ENCODE data around the gene PACSIN2. TPM values are rescaled to one million over a fixed set of nuclear protein-coding genes. Genes with fewer than 3 reads are reported as not detected.
"Not testable (repeated sequence)": the region's sequence is repeated elsewhere in the genome, so short reads cannot be mapped to it uniquely, and the experiment has no call there.

The PACSIN2 gene
- total RNA-seq, 1 donor from 2014 or later = 46.2 TPM

GRCh38 chr22:42938976-42939375, 76.0 kb downstream of the PACSIN2 start:
- no peak for TF ChIP-seq POLR2A (IDR thresholded peaks at IDR 0.05)
- peak in 1 of 2 donors; percentile 52 for TF ChIP-seq POLR2AphosphoS5 (IDR thresholded peaks at IDR 0.05; ENCODE audit: insufficient read depth in 1 of 2, low read depth in 1 of 2)
- Histone ChIP-seq H3K4me1 (peaks cover 84% of the 10 kb centered on the region), H3K36me3 (no peaks in the 10 kb centered on the region), H3K27me3 (no peaks in the 10 kb centered on the region), H3K27ac (peak overlapping the region; percentile 63), H3K4me3 (no peak overlapping the region), H3K9me3 (no peaks in the 10 kb centered on the region)
- intact Hi-C loops (cut with DNase I) = loop anchor here (10.0 kb wide), 1 partner anchor 56 kb away; no protein-coding TSS in a partner anchor
- DNase-seq (ENCODE audit: extremely low spot score in 2 of 2) = no peak

GRCh38 chr22:42938449-42938848, 76.5 kb downstream of the PACSIN2 start:
- Histone ChIP-seq H3K27me3 (no peaks in the 10 kb centered on the region), H3K9me3 (no peaks in the 10 kb centered on the region), H3K4me1 (peaks cover 84% of the 10 kb centered on the region), H3K27ac (peak overlapping the region; percentile 63), H3K36me3 (no peaks in the 10 kb centered on the region), H3K4me3 (no peak overlapping the region)
- no peak for DNase-seq (ENCODE audit: extremely low spot score in 2 of 2)
- intact Hi-C loops (cut with DNase I) = loop anchor here (10.0 kb wide), 1 partner anchor 56 kb away; no protein-coding TSS in a partner anchor
- no peak for TF ChIP-seq POLR2A (IDR thresholded peaks at IDR 0.05)
- TF ChIP-seq CTCF (IDR thresholded peaks at IDR 0.05) = no peak
- TF ChIP-seq POLR2AphosphoS5 (IDR thresholded peaks at IDR 0.05; ENCODE audit: insufficient read depth in 1 of 2, low read depth in 1 of 2) = no peak

- Histone ChIP-seq H3K9me3 (no peaks in the 10 kb centered on the region), H3K4me1 (peaks cover 85% of the 10 kb centered on the region), H3K4me3 (no peak overlapping the region), H3K36me3 (no peaks in the 10 kb centered on the region), H3K27ac (peak overlapping the region; percentile 63), H3K27me3 (no peaks in the 10 kb centered on the region)
- intact Hi-C loops (cut with DNase I) = loop anchor here (10.0 kb wide), 1 partner anchor 57 kb away; no protein-coding TSS in a partner anchor
- DNase-seq (ENCODE audit: extremely low spot score in 2 of 2) = no peak
- TF ChIP-seq CTCF (IDR thresholded peaks at IDR 0.05) (no peak), POLR2AphosphoS5 (IDR thresholded peaks at IDR 0.05; ENCODE audit: insufficient read depth in 1 of 2, low read depth in 1 of 2) (peak; percentile 27 to 42)
Observed at GRCh38 chr22:42937164-42937843, 77.6 kb downstream of the PACSIN2 start.

GRCh38 chr22:42936680-42937079, 78.3 kb downstream of the PACSIN2 start:
- not testable (repeated sequence) for H3K36me3 ChIP-seq; H3K4me3 ChIP-seq; H3K27me3 ChIP-seq; H3K9me3 ChIP-seq; DNase-seq (ENCODE audit: extremely low spot score in 2 of 2)
- H3K4me1 ChIP-seq = peaks cover 91% of the 10 kb centered on the region
- intact Hi-C loops (cut with DNase I) = loop anchor here (10.0 kb wide), 1 partner anchor 58 kb away; no protein-coding TSS in a partner anchor
- peak overlapping the region; percentile 63 for H3K27ac ChIP-seq

GRCh38 chr22:42934338-42934737, 80.6 kb downstream of the PACSIN2 start:
- Histone ChIP-seq H3K4me3 (peak overlapping the region in 1 of 2 donors; percentile 3), H3K9me3 (no peaks in the 10 kb centered on the region), H3K36me3 (no peaks in the 10 kb centered on the region), H3K27me3 (no peaks in the 10 kb centered on the region), H3K27ac (peak overlapping the region; percentile 85), H3K4me1 (peaks cover 100% of the 10 kb centered on the region)
- no peak for TF ChIP-seq POLR2A (IDR thresholded peaks at IDR 0.05)
- TF ChIP-seq CTCF (IDR thresholded peaks at IDR 0.05) = no peak
- no peak for TF ChIP-seq POLR2AphosphoS5 (IDR thresholded peaks at IDR 0.05; ENCODE audit: insufficient read depth in 1 of 2, low read depth in 1 of 2)
- intact Hi-C loops (cut with DNase I) = loop anchor here (10.0 kb wide), 1 partner anchor 60 kb away; no protein-coding TSS in a partner anchor
- DNase-seq (ENCODE audit: extremely low spot score in 2 of 2) = no peak

- Histone ChIP-seq H3K4me1 (peaks cover 100% of the 10 kb centered on the region), H3K27me3 (no peaks in the 10 kb centered on the region), H3K9me3 (no peaks in the 10 kb centered on the region), H3K4me3 (no peak overlapping the region), H3K36me3 (no peaks in the 10 kb centered on the region), H3K27ac (peak overlapping the region; percentile 85)
- intact Hi-C loops (cut with DNase I) = loop anchor here (10.0 kb wide), 1 partner anchor 61 kb away; no protein-coding TSS in a partner anchor
- no peak for TF ChIP-seq CTCF (IDR thresholded peaks at IDR 0.05)
- TF ChIP-seq POLR2AphosphoS5 (IDR thresholded peaks at IDR 0.05; ENCODE audit: insufficient read depth in 1 of 2, low read depth in 1 of 2) = peak; percentile 44 to 92
- TF ChIP-seq POLR2A (IDR thresholded peaks at IDR 0.05) = no peak
- DNase-seq (ENCODE audit: extremely low spot score in 2 of 2) = no peak
Observed at GRCh38 chr22:42933485-42934091, 81.4 kb downstream of the PACSIN2 start.
